ENCODE data around the gene NDUFS6.

The NDUFS6 gene

DNA sequence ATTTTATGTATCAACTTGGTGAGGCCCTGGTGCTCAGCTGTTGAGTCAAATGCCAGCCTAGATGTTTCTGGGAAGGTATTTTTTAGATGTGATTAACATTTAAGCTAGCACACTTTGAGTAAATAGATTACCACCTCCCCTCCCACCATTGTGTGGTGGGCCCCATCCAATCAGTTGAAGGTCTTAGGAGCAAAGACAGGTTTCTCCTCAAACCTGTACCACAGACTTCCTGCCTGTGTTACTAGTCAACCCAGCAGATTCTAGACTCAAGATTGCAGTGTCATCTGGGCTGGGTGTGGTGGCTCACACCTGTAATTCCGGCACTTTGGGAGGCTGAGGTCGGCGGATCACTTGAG is 35.3 kb upstream of the NDUFS6 start:
- DNase-seq: no peak

DNA sequence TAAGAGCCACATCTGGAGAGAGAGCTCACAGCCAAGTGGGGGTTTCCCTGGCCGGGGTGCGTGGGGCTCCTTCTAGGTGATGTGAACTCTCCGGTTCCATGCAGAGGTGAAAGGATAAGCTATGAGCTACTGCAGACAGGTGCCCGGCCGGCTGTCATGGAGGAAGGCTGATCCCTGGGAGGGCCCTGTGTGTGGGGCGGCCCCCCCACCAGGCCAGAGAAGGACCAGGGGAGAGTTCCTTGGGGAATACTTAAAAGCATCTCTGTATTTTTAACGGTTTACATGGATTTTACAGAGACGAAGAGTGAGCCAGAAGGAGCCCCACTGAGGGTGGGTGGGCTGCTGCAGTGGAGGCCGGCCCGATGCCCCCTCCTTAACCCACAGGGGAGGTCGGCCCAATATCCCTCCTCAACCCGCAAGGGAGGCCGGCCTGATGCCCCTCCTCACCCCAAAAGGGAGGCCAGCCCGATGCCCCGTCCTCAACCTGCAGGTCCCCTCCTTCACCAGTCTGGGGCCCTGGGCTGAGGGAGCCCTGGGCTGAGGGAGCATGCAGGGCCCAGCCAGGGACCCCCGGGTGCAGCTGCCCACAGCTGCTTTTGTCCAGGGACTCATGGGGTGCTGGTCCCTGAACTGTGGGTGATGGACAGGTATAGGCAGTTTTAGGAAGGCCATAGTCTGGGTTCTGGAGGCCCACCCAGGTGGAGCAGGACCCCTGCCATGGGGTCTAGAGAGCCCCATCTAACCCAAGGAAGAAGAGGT is 33.5 kb upstream of the NDUFS6 start:
- no peak for DNase-seq

DNA sequence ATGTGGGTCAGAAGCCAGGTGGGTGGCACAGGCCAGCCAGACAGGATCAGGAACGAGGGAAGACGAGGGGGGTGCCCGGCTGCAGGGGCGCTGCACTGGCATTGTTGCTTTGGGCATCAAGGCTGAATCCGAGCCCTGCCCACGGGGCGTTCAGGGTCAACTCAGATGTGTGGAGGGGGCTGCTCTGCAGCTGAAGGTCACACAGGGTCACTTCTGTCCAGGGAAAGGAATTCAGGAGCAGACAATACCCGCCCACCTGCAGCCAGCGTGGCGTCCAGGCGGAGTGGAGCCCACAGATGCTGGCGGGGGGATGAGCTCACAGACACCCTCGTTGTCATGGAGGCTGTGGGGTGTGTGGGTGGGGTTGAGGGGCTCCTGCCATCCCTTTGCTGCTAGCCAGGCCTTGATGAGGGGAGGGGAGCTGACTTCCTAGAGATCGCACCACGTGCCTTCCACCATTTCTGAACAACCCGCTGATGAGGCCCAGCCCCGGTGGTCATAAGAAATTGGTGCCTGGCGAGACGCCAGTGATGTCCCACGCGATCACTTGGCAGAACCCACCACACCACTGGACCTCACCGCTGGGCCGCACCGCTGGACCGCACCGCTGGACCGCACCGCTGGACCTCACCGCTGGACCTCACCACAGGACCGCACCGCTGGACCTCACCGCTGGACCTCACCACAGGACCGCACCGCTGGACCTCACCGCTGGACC is 32.8 kb upstream of the NDUFS6 start:
- DNase-seq: no peak

DNA sequence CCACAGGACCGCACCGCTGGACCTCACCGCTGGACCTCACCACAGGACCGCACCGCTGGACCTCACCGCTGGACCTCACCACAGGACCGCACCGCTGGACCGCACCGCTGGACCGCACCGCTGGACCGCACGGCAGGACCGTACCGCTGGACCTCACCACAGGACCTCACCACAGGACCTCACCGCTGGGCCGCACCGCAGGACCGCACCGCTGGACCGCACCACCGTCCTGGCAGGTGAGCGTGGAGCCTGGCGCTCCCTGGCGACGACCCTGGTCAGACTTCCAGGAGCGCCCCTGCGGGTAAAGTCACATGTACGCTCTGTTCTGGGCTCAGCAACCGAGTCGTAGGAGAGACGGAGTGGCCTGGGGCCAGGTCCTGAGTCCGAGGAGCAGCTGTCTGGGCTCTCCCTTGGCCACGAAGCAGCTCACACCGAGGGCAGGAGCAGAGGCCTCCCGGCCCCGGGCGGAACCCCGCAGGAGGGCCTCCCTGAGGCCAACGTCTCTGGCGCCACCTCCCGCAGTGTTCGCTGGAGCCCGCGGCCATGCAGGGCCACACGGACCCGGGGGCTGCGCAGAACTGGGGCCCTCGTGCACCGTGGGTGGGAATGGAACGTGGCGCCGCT is 32.1 kb upstream of the NDUFS6 start:
- no peak for DNase-seq

DNA sequence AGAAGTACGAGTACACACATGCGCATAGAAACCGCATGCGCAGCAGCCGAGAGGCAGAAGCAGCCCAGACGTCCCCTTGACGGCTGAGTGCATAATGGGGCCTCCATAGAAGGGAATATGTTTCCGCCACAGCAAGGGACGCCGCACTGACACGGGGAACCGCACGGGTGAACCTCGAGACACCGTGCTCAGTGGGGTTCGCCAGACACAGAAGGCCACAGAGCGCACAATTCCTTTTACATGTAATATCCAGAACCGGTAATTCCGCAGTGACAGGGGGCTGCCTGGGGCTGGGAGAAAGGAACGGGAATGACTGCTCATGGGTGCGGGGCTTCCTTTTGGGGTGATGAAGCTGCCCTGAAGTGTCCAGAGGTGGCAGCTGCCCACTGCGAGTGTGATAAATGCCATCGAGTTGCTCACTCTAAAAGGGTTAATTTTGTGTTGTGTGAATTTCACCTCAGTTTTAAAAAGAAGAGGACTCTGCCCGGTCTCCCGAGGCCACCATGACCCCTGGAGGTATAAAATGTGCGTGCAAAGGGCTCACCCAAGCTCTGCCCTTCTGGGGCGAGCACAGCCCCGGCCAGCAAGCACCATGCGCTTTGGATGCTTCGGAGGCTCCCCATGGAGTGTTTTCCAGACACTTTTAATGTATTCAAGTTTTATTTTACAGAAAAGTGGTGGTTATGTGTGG is 31.3 kb upstream of the NDUFS6 start:
- no peak for DNase-seq

DNA sequence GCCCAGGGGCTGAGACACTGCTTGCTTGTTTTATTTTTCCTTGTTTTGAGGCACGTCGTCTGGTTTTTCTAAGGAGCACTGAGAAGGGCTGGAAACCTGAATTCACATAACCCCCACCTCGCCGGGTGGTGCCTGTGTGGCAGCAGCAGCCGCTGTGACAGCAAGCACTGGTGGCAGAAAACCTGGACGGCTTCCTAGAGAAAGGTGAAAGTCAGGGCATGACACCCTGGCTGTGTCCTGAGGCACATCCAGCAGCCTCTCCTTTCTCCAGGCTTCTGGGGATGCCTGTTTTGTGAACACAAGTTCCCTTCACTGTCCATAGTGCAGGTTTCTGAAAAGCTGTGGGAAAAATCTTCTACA is 30.8 kb upstream of the NDUFS6 start:
- no peak for DNase-seq

DNA sequence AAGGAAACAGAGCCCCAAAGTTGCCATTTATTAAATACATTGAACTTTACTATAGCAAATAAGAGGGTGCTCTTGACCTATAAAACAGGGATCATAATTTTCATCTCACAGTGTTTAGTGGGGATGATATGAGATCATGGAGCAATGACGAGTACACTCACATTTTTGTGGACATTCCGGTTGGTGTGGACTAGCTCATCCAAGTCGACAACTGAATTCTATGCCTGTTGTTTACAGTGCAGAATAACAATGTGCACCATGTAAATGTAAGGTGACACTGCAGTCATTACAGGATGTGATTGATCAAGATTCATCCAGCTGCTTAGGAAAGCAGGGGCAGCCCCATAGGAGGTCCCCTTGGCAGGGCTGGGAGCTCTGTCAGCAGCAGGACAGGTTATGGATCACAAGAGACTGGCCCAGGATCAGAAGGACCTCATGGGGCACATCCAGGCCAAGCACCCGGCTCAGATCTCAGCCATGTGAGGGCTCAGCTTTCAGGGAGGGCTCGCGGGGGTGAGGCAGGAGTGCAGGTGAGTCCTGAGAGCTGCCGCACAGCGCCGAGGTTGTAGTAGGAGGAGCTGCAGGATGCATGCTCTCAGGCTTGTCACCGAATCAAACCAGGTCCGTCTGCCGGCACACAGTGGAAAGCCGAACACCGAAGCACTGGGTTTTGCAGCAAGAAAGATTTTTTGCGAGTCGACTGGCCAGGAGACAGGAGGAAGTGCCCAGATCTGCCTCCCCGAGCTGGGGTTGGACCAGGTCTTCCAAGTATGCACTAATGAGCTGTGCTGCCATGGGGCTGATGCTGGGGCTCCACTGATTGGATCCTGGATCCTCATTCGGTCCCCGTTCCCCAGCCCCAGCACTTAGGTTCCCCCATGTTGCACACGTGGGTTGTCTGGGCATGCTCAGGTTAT is 29.8 kb upstream of the NDUFS6 start:
- no peak for DNase-seq

DNA sequence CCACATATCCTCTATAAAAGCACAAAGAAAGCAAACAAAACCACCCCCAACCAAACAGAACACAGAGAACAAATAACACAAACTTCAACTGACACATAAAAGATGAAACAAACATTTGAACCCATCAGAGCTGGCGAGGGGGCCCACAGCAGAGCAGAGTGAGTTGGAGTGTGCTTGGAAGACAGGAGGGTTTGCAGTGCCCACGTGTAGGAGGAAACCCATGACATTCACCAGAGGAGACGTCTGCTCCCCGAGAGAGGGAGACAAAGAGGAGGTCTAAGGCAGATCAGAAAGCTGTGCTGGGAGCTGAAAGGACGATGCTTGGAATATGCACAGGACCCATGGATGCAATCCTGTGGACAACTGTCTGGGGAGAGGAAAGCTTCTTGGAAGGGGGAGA is 28.6 kb upstream of the NDUFS6 start:
- DNase-seq: no peak

DNA sequence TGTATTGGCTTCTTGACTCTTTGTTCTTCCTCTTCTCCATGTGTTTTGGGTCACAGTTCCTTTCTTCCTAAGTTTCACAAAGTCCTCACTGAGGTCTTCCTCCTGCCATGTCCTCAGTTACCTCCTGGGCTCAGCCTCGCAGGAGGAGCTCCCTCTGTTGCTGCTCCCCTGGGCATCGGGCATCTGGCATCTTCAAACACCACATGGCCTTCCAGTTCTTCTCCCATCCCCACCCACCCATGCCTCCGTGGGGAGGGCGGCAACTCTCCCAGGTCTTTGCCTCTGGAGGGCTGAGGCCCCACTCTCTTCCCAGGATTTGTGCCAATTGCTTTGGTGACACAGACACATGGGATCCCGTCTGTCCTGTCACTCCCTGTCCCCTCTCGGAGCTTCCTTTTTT is 24.4 kb upstream of the NDUFS6 start:
- no peak for DNase-seq

DNA sequence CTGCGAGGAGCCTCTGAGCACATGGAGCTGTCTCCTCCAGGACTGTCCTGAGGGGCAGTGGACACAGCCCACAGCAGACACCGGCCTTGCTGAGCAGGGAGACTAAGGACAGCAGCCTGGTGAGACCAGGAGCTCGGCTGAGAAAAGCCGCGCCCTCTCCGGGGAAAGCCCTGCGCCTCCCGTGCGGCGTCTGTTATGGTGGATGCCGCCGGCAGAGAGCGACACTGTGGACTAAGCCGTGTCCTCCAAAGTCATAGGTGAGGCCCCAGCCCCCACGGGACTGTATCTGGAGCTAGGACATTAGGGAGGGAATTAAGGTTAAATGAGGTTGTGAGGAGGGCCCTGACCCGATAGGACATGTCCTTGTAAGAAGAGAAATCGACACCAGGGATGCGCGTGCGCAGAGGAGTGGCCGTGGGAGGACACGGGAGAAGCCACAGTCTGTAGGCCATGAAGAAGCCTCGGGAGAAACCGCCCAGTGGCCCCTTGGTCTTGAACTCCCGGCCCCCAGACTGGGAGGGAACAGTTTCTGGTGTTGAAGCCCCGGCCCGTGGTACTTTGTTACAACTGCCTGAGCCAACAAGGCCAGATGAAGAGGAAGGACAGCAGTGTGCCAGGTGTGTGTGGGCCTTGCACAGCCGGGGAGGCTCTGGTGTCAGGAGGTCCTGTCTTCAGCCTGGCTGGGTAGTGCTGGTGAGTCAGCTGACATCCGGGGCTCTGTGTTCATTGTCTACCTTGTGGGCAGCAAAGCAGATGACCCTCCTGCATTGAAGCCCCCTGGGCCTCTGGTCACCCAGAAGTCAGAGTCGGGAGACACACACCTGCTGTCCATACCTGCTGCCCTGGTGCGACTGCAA is 23.7 kb upstream of the NDUFS6 start:
- DNase-seq: no peak

DNA sequence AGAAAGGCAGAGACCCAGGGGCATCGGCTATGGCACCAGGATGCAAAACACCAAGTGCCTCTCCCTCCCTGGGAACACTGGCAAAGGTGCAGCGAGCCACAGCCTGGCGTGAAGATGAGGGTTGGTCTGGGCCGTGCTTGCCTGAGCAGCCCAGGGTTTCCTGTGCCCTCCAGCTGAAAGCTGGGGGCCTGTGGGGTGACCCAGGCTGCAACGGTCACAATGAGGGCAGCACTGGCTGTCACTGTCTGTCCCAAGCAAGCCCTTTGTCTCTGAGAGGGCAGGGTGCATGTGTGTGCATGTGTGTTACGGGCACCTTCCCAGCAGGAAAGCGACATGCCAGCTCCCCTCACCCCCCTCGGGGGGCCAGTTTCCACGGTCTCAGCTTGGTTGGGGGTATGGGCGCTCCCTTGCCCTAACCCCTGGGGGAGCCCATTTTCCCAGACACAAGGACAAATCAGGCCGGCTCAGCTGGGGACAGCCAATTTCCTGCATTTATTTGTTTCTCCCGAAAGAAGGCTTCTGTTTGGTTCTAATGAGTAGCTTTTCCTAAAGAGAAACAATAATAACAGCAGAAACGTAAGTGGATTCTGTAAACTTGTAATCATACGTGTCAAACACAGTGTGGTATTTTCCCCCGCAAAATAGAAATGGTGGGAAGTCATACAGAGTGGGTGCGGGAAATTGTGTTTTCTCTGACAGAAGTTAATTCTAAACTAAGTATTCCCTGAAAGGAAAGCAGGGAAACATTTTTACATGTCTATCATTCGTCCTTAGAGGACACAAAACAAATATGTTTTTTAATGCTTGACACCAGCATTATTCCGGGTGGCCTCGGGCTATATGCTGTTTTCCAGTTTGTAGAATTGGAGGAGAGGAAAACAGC is 22.8 kb upstream of the NDUFS6 start:
- no peak for DNase-seq

DNA sequence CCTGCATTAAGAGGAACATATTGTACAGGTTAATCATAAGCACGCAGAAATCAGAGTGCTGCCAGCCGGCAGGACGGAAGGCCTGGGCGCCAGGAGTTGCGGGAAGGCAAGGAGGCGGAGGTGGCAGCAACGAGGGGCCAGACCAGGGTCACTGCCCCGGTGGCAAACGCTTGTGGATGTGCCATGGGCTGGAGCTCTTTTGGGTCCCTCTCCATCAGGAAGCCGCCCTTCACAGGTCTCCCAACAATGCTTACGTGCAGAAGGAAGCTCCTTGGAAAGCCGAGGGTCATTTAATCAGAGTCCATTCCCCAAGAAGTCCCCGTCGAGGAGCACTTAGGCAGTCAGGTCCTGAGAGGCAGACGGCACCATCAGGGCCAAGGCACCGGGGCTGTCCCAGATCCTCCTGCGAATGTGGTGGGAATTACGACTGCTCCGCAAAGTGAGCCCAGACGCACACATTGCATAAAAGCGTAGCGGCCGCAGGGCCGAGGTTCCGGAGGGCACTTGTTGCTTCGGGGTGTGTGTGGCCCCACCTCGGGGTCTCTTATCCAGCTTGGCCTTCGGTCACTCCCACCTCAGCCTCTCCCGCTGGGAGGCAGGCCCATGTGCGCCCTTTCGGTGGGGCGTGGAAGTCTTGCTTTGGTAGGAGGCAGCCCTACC is 22.1 kb upstream of the NDUFS6 start:
- DNase-seq: no peak

DNA sequence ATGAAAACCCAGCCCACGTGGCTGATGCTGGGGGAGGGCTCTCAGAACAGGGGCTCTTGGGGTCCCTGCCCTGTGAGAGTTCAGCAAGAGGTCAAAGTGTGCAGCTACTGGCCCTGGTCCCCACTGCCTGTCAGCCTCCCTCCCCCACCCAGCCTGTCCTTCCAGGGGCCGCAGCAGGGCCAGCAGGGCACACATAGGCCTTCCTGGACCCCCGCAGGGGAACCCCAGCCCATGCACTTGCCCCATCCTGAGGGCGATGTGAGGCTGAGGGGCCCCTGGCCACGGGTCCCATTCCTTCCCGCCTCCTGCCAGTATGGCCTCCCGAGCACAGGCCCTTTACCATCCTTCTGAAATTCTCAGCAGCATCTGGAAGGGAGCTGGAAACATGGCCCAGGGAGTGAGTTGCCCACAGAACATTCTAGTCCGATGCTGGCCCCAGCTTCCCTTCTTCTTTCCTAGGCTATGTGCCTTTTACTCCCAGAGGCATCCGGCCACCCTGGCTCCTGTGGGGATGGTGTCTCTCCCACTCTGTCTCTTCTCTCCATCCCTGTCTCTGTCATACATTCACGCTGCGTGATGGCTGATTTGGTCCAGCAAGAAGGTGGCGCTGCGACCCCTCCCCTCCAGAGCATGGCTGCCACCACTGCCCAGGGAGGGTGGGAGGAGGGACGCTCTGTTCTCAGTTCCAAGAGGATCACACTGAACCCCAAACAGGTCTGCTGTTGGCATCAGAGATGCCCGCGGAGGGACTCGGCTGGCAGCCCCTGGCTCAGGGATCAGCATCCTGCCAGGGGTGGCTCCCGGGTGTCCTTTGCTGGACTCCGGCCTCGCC is 21.2 kb upstream of the NDUFS6 start:
- no peak for DNase-seq

DNA sequence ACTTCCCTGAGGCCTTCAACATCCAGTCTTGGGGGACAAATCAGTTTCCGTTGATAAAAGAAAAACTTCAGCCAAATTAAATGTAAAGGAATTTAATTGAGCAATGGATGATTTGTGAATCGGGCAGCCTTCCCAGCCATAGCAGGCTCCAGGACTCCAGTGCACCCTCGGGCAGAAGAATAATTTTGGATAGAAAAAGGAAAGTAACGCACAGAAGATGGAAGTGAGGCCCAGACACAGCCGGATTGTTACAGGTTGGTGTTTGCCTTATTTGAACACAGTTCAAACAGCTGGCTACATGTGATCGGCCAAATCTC is 20.6 kb upstream of the NDUFS6 start:
- no peak for DNase-seq

DNA sequence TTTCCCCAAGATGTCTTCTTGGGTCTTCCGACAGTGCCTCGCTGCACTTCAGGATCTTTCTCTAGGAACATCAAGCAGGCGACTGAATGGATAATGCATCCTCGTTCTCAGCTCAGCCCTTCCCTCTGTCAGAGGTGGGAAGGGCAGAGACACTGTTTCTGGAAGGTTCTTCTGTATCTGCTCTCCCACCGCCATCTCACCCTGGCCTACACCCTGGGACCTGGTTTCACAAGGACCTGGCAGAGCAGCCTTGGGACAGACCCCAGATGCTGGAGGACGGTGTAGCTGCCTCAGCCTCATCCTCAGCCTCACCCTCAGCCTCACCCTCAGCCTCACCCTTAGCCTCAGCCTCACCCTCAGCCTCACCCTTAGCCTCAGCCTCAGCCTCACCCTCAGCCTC is 20.1 kb upstream of the NDUFS6 start:
- DNase-seq: no peak

DNA sequence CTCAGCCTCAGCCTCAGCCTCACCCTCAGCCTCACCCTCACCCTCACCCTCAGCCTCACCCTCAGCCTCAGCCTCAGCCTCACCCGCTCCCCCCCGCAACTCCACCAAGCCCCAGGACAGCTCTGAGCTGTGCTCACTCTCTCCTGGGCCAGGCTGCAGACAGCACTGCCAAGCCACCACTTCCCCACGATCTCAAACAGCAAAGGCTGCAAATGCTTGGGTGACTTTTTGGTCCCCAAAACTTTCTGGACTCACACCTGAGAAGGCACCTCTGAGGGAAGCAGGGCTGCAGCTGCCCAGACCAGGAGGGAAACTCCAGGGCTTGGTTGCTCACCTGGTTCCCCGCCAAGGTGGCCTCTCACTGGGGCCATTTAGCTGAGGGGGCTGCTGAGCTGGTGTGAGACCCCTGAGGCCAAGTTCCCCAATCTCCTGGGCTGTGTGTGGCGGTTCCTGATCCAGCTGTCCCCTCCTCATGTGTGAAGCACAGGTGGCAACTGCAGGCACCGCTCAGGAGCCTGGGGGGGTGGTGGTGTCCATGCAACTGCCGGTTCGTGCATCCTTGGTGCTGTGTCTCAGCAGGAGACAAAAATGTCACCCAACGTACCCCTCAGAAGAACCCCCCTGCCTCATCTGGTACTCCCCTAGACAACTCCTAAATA is 19.4 kb upstream of the NDUFS6 start:
- DNase-seq: no peak

DNA sequence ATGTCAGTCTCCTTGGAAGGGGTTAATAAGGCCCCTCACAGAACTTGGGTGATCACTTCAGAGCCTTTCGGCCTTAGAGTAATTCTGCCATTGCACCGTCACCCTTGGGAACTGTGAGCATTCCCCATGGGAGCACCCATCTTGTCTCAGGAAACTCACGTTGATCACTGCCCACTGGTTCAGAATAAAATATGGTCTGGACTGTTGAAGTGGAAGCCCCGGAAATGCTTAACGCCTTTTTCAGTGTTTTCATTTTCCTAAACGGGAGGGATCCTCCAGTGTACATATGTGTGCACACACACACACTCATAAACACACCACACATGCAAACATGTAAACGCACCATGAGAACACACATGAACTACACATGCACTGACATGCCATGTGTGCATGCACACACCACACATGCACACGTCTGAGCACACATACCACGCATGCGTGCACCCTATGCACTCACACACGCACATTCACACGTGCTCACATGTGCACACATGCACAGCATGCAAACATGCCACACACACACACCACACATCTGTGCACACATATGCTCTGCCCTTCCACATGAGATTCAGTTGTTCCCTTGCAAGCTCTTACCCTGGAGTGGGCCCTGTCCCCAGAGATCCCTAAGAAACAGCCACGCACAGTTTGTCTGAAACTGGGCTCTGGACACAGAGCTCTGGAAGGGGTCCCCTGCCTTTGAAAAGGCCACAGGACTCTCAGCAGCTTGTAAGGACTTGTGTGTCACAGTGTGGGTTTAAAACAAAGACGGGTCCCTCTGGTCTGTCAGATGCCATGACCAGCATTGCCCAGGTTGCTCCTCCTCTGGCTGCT is 18.6 kb upstream of the NDUFS6 start:
- DNase-seq: no peak

DNA sequence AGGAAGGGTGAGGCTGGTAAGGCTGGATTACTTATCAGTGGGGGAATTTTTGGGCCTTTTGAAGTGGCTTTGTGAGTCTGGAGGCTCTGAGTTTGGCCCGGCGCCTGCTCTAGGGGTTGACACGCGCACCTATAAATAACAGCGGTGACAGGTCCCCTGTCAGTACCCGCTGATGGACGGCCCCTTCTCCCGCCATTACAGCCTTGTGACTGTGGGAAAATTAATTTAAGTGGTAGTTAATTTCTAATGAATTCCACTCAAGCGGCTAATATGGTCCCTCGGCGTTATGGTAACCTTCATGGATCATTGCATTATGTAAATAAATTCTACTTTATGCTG is 18.0 kb upstream of the NDUFS6 start:
- DNase-seq: no peak

Measured in suppressor macrophage treated with lipopolysaccharide for 1 hour (primary cell).